ENCODE results near the gene WDR37.

Gene WDR37

DNA sequence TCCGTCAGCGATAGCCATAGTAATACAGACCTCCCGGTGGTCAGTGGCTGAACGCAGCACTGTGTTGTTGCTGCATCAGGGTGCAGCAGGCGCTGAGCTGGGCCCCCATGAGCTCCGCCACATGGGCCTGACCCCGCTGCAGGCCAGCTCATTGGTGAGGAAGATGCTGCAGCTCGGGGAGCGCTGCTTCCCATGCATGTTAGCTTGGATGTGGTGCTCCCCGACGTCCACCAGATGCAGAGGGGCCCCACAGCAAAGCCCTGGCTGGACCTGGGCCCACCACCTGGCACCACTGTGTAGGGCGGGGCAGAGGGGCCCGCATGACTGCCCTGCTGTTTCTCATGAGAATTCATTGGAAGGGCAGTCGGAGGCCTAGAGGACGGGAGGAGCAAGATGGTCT is 50.8 kb downstream of the WDR37 start:
- H3K4me3 ChIP-seq (ENCODE audit: low read depth, low read length): no peak overlapping the region
- in situ Hi-C loops (cut with HindIII; ENCODE audit: low sequenced_read_pairs): no loop called here
- TF ChIP-seq CTCF (IDR thresholded peaks at IDR 0.05; ENCODE audit: low read depth, low read length, missing control alignments): no peak
- no peak for DNase-seq (ENCODE audit: low read depth)

GRCh38 chr10:1107679-1108078 is 51.5 kb downstream of the WDR37 start:
- DNase-seq (ENCODE audit: low read depth): no peak
- TF ChIP-seq CTCF (IDR thresholded peaks at IDR 0.05; ENCODE audit: low read depth, low read length, missing control alignments): no peak
- in situ Hi-C loops (cut with HindIII; ENCODE audit: low sequenced_read_pairs): no loop called here
- H3K4me3 ChIP-seq (ENCODE audit: low read depth, low read length): no peak overlapping the region

- DNase-seq (ENCODE audit: low read depth): peak; percentile 75
- in situ Hi-C loops (cut with HindIII; ENCODE audit: low sequenced_read_pairs): no loop called here
- H3K4me3 ChIP-seq (ENCODE audit: low read depth, low read length): no peak overlapping the region
- peak; percentile 84 for TF ChIP-seq CTCF (IDR thresholded peaks at IDR 0.05; ENCODE audit: low read depth, low read length, missing control alignments)
Observed at GRCh38 chr10:1109795-1110673, 53.8 kb downstream of the WDR37 start.

GRCh38 chr10:1110674-1111119 is 54.5 kb downstream of the WDR37 start:
- no peak for TF ChIP-seq CTCF (IDR thresholded peaks at IDR 0.05; ENCODE audit: low read depth, low read length, missing control alignments)
- no peak for DNase-seq (ENCODE audit: low read depth)
- in situ Hi-C loops (cut with HindIII; ENCODE audit: low sequenced_read_pairs): no loop called here
- H3K4me3 ChIP-seq (ENCODE audit: low read depth, low read length): no peak overlapping the region

DNA sequence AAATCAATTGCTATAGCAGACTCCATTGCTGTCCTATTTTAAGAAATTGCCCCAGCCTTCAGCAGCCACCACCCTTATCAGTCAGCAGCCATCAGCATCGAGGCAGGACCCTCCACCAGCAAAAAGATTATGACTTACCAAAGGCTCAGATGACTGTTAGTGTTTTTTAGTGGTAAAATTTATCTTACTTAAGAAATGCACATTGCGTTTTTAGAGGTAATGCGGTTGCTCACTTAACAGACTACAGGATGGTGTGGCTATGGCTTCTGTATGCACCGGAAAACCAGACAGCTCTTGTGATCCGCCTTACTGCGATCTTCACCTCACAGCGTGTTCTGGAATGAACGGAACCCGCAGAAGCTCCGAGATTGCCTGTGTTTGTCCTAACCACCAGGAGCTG is 58.1 kb downstream of the WDR37 start:
- no peak for DNase-seq (ENCODE audit: low read depth)
- H3K4me3 ChIP-seq (ENCODE audit: low read depth, low read length): no peak overlapping the region
- in situ Hi-C loops (cut with HindIII; ENCODE audit: low sequenced_read_pairs): no loop called here
- no peak for TF ChIP-seq CTCF (IDR thresholded peaks at IDR 0.05; ENCODE audit: low read depth, low read length, missing control alignments)

DNA sequence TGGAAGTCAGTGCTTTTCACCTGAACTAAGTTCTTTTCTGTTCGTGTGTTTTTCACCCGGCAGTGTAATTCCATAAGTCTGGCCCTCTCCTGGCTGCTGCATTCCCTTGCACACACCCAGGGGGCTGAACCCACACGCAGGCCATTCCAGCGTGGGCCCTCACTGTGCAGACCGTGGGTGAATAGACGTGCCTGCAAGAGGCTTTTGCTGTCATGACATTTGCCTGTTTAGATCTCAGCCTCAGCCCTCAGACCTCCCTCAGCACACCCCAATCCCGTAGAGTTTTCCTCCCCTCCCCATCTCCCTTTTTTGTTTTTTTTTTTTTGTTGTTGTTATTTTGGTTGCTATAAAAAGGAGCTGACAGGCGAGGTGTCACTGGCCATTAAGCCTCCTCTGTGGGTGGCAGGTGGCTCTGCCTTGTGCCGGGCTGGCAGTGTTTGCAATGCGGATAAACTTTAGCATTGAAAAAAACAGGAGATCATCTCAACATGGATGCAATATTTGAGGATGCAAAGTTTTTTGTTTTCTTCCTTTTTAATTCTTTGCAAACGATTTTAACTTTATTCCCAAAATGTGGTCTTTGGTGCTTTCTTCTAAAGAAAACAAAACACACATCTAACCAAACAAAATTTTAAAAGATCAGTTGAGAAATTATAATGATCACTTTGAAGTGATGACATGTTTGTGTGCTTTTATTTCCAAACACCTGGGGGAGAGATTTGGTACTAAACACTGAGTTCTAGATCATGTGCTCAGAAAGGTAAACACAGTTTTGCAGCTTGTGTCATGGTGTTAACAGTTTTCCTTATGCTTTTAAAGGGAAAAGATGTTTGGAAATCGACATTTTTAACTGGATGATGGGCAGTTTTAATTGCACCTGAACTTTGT is 58.8 kb downstream of the WDR37 start:
- H3K4me3 ChIP-seq (ENCODE audit: low read depth, low read length): no peak overlapping the region
- TF ChIP-seq CTCF (IDR thresholded peaks at IDR 0.05; ENCODE audit: low read depth, low read length, missing control alignments): no peak
- in situ Hi-C loops (cut with HindIII; ENCODE audit: low sequenced_read_pairs): no loop called here
- DNase-seq (ENCODE audit: low read depth): no peak

All from astrocyte of the cerebellum (primary cell).